K562 (cell line): ENCODE results near the gene DPM1. TPM values are rescaled to one million over a fixed set of nuclear protein-coding genes. Genes with fewer than 3 reads are reported as not detected.

Source experiments
- ARID1B ChIP-seq: fragments of 450-650 bp; IDR thresholded peaks from 2 replicates; pipeline ENCODE4 v1.6.1; 2016; ENCODE audit warnings: antibody characterized with exemption, mild to moderate bottlenecking, inconsistent platforms
- ATF3 ChIP-seq, 2 experiments: fragments of 450-650 bp in 1 of 2; sonication (generic) in 1 of 2; formaldehyde crosslinking in 1 of 2; IDR thresholded peaks in 1 of 2; conservative IDR thresholded peaks in 1 of 2; 2 replicates each; pipeline versions ENCODE4 v1.6.1 to v1.8.1; 2016 to 2023; ENCODE audit warnings: mild to moderate bottlenecking in 2 of 2, moderate library complexity in 2 of 2, inconsistent platforms in 1 of 2, missing genetic modification reagents in 1 of 2
- CCAR2 ChIP-seq: fragments of 200-400 bp; formaldehyde crosslinking; IDR thresholded peaks from 2 replicates; pipeline ENCODE4 v1.6.1; 2017; ENCODE audit warnings: mild to moderate bottlenecking, low read depth, low read length
- CHD2 ChIP-seq: IDR thresholded peaks from 2 replicates; pipeline ENCODE4 v1.6.1; 2011; ENCODE audit warnings: low read depth, low read length
- EWSR1 ChIP-seq: fragments of 450-650 bp; IDR thresholded peaks from 2 replicates; pipeline ENCODE4 v1.6.1; 2018; ENCODE audit warnings: borderline replicate concordance, mild to moderate bottlenecking, low read depth, moderate library complexity; ENCODE audit not compliant: partially characterized antibody
- FOXK1 ChIP-seq: sonication (generic); formaldehyde crosslinking; IDR thresholded peaks from 2 replicates; pipeline ENCODE4 v1.8.0; 2022; ENCODE audit warnings: missing genetic modification reagents, mild to moderate bottlenecking, borderline replicate concordance
- HCFC1 ChIP-seq: IDR thresholded peaks from 2 replicates; pipeline ENCODE4 v1.6.1; 2012; ENCODE audit warnings: low read depth, low read length, improper control_type of control experiment
- HDAC2 ChIP-seq: fragments of 450-650 bp; IDR thresholded peaks from 2 replicates; pipeline ENCODE4 v1.6.1; 2016; ENCODE audit warnings: mild to moderate bottlenecking
- HNRNPL ChIP-seq: fragments of 200-400 bp; formaldehyde crosslinking; IDR thresholded peaks from 2 replicates; pipeline ENCODE4 v1.6.1; 2017; ENCODE audit warnings: low read depth, mild to moderate bottlenecking, low read length
- JUNB ChIP-seq: fragments of 450-650 bp; formaldehyde crosslinking; conservative IDR thresholded peaks from 2 replicates; pipeline ENCODE4 v1.4.0; 2020; ENCODE audit warnings: mild to moderate bottlenecking
- MYC ChIP-seq, 2 experiments: fragments of 250-450 bp in 1 of 2; sonication (Bioruptor Pico) in 1 of 2; IDR thresholded peaks; 2 replicates each; pipeline versions ENCODE4 v1.5.1 to v1.6.1; 2012 to 2021; ENCODE audit warnings: low read depth in 2 of 2, borderline replicate concordance in 1 of 2, improper control_type of control experiment in 1 of 2, low read length in 1 of 2, mild to moderate bottlenecking in 1 of 2, moderate library complexity in 1 of 2
- NR2C1 ChIP-seq, 2 experiments: fragments of 450-650 bp; IDR thresholded peaks; 2 replicates each; pipeline ENCODE4 v1.6.1; 2017; ENCODE audit warnings: mild to moderate bottlenecking in 2 of 2, antibody characterized with exemption in 1 of 2, inconsistent platforms in 1 of 2, missing compliant biosample characterization in 1 of 2, missing genetic modification characterization in 1 of 2
- NR2C2 ChIP-seq, 2 experiments: fragments of 200-800 bp in 1 of 2; sonication (Bioruptor generic) in 1 of 2; sonication (generic) in 1 of 2; formaldehyde crosslinking in 1 of 2; IDR thresholded peaks; 2 replicates each; pipeline versions ENCODE4 v1.6.1 to v1.8.0; 2016 to 2022; ENCODE audit warnings: mild to moderate bottlenecking in 1 of 2, missing compliant biosample characterization in 1 of 2, missing genetic modification characterization in 1 of 2, missing genetic modification reagents in 1 of 2
- SRSF3 ChIP-seq: fragments of 200-400 bp; formaldehyde crosslinking; IDR thresholded peaks from 2 replicates; pipeline ENCODE4 v1.6.1; 2016; ENCODE audit warnings: mild to moderate bottlenecking, low read length, moderate library complexity; ENCODE audit not compliant: insufficient read depth
- THRAP3 ChIP-seq: fragments of 450-650 bp; IDR thresholded peaks from 2 replicates; pipeline ENCODE4 v1.6.1; 2016; ENCODE audit warnings: mild to moderate bottlenecking, inconsistent platforms, borderline replicate concordance
- TOE1 ChIP-seq, 2 experiments: fragments of 450-650 bp in 1 of 2; sonication (generic) in 1 of 2; formaldehyde crosslinking in 1 of 2; IDR thresholded peaks; 2 replicates each; pipeline versions ENCODE4 v1.7.1 to v1.8.0; 2016 to 2022; ENCODE audit warnings: borderline replicate concordance in 2 of 2, mild to moderate bottlenecking in 2 of 2, antibody characterized with exemption in 1 of 2, inconsistent platforms in 1 of 2, low read depth in 1 of 2, missing genetic modification reagents in 1 of 2, moderate library complexity in 1 of 2
- ZNF217 ChIP-seq: sonication (generic); formaldehyde crosslinking; IDR thresholded peaks from 2 replicates; pipeline ENCODE4 v1.8.0; 2022; ENCODE audit warnings: mild to moderate bottlenecking, missing genetic modification reagents
- ZNF263 ChIP-seq: sonication (generic); formaldehyde crosslinking; IDR thresholded peaks from 2 replicates; pipeline ENCODE4 v1.8.0; 2022; ENCODE audit warnings: mild to moderate bottlenecking, missing genetic modification reagents, borderline replicate concordance
- ZNF644 ChIP-seq: fragments of 200-800 bp; sonication (Bioruptor generic); IDR thresholded peaks from 2 replicates; pipeline ENCODE4 v1.6.1; 2016; ENCODE audit warnings: low read depth, missing genetic modification characterization, missing compliant biosample characterization
- ZNF668 ChIP-seq: fragments of 250-450 bp; sonication (Bioruptor Pico); IDR thresholded peaks from 2 replicates; pipeline ENCODE4 v1.8.0; 2022; ENCODE audit warnings: mild to moderate bottlenecking, inconsistent platforms
- ZNF766 ChIP-seq: fragments of 200-800 bp; sonication (Bioruptor generic); conservative IDR thresholded peaks from 2 replicates; pipeline ENCODE4 v1.6.1; 2016; ENCODE audit warnings: missing genetic modification characterization, missing compliant biosample characterization
- polyA plus RNA-seq, 8 experiments: library from polyadenylated mRNA; depleted of rRNA in 4 of 8; stranded (reverse) in 5 of 8; unstranded in 3 of 8; fragments of >200 nt; fragmentation: Nextera tagmentation in 2 of 8; fragmentation: Illumina TruSeq in 1 of 8; extraction: Ambion mirVana in 2 of 8; extraction: Trizol in 1 of 8; gene quantifications; 2 replicates each; pipeline versions ENCODE4 v1.2.1 to v1.2.3, GENCODE V29; 2011 to 2014; ENCODE audit warnings: inconsistent platforms in 1 of 8, missing spikeins in 1 of 8
- total RNA-seq, 7 experiments: library from RNA; depleted of rRNA in 6 of 7; stranded (reverse); fragments of >200 nt in 6 of 7; fragmentation: Illumina TruSeq in 2 of 7; extraction: Trizol in 2 of 7; gene quantifications; 2 replicates each; pipeline versions ENCODE4 v1.2.1 to v1.2.3, GENCODE V29; 2011 to 2021; ENCODE audit warnings: low replicate concordance in 1 of 7
- TF ChIP-seq, protein P1 (sequence below): IDR thresholded peaks from 3 replicates; pipeline ENCODE4 v1.6.1; 2011; ENCODE audit warnings: borderline replicate concordance, mild to moderate bottlenecking; ENCODE audit not compliant: insufficient read length, insufficient read depth
- TF ChIP-seq, protein P2 (sequence below): fragments of 450-650 bp; IDR thresholded peaks from 2 replicates; pipeline ENCODE4 v1.6.1; 2018; ENCODE audit warnings: mild to moderate bottlenecking, low read depth; ENCODE audit not compliant: partially characterized antibody

Gene DPM1
- total and polyA plus RNA-seq, 9 of the 15 experiments (the other 6 are each of a cell fraction or from before 2014, with no cell fraction given), result 75.2 to 190 (median 153) TPM

GRCh38 chr20:50898475-50898874 lies 59.9 kb downstream of the DPM1 start (continued):
- TF ChIP-seq ATF3 (IDR thresholded peaks at IDR 0.05) (peak; percentile 88), ATF3 (CRISPR knock-in tag; conservative IDR thresholded peaks at IDR 0.05) (no peak), CHD2 (no peak), ZNF668 (CRISPR knock-in tag) (no peak), NR2C2 (CRISPR knock-in tag; IDR thresholded peaks at IDR 0.05) (no peak), NR2C2 (tag; IDR thresholded peaks at IDR 0.05) (peak; percentile 40; the same call in 1 of the 2 replicates), EWSR1 (no peak), ZNF263 (CRISPR knock-in tag) (no peak), HDAC2 (no peak), ZNF644 (tag) (no peak), CCAR2 (no peak), HNRNPL (no peak), ZNF217 (CRISPR knock-in tag) (no peak), SRSF3 (no peak), TOE1 (IDR thresholded peaks at IDR 0.05; ENCODE audit: borderline replicate concordance) (no peak), TOE1 (CRISPR knock-in tag; IDR thresholded peaks at IDR 0.05; ENCODE audit: borderline replicate concordance, low read depth) (no peak), THRAP3 (no peak), ARID1B (no peak), ZNF766 (CRISPR knock-in tag) (peak; percentile 66), JUNB (no peak), FOXK1 (CRISPR knock-in tag) (no peak), MYC (IDR thresholded peaks at IDR 0.05; ENCODE audit: low read depth, low read length) (peak; percentile 50), MYC (CRISPR knock-in tag; IDR thresholded peaks at IDR 0.05; ENCODE audit: borderline replicate concordance, low read depth) (no peak), NR2C1 (IDR thresholded peaks at IDR 0.05) (no peak), NR2C1 (tag; IDR thresholded peaks at IDR 0.05) (peak; percentile 66), HCFC1 (no peak)
- TF ChIP-seq, protein P1, sequence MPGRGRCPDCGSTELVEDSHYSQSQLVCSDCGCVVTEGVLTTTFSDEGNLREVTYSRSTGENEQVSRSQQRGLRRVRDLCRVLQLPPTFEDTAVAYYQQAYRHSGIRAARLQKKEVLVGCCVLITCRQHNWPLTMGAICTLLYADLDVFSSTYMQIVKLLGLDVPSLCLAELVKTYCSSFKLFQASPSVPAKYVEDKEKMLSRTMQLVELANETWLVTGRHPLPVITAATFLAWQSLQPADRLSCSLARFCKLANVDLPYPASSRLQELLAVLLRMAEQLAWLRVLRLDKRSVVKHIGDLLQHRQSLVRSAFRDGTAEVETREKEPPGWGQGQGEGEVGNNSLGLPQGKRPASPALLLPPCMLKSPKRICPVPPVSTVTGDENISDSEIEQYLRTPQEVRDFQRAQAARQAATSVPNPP, result no peak
- TF ChIP-seq, protein P2, sequence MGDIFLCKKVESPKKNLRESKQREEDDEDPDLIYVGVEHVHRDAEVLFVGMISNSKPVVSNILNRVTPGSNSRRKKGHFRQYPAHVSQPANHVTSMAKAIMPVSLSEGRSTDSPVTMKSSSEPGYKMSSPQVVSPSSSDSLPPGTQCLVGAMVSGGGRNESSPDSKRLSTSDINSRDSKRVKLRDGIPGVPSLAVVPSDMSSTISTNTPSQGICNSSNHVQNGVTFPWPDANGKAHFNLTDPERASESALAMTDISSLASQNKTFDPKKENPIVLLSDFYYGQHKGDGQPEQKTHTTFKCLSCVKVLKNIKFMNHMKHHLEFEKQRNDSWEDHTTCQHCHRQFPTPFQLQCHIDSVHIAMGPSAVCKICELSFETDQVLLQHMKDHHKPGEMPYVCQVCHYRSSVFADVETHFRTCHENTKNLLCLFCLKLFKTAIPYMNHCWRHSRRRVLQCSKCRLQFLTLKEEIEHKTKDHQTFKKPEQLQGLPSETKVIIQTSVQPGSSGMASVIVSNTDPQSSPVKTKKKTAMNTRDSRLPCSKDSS, result no peak
